Neuronal stem cell (in vitro differentiated cells): ENCODE results near the gene CCDC141.

Experiments used
- DNase-seq: peaks from one replicate; pipeline ENCODE4 v3.0.0-alpha.2; 2013; ENCODE audit warnings: low spot score
- H2AFZ ChIP-seq: one replicate; pipeline ENCODE4 v1.6.1; 2013; ENCODE audit warnings: mild to moderate bottlenecking, low read length, inconsistent platforms
- H2AK5ac ChIP-seq: 2 replicates; pipeline ENCODE4 v1.6.1; 2013; ENCODE audit warnings: low read depth, mild to moderate bottlenecking, inconsistent platforms, low read length, moderate library complexity, mixed read lengths
- H2BK120ac ChIP-seq: 2 replicates; pipeline ENCODE4 v1.6.1; 2013; ENCODE audit warnings: low read depth, mild to moderate bottlenecking, inconsistent platforms, low read length, moderate library complexity, mixed read lengths
- H2BK12ac ChIP-seq: one replicate; pipeline ENCODE4 v1.6.1; 2013; ENCODE audit warnings: low read length, inconsistent platforms
- H2BK15ac ChIP-seq: 2 replicates; pipeline ENCODE4 v1.6.1; 2013; ENCODE audit warnings: mild to moderate bottlenecking, low read length, inconsistent platforms, mixed read lengths
- H2BK5ac ChIP-seq: one replicate; pipeline ENCODE4 v1.6.1; 2013; ENCODE audit warnings: inconsistent platforms, mild to moderate bottlenecking, low read length, moderate library complexity
- H3K14ac ChIP-seq: one replicate; pipeline ENCODE4 v1.6.1; 2013; ENCODE audit warnings: low read length, inconsistent platforms
- H3K18ac ChIP-seq: 2 replicates; pipeline ENCODE4 v1.6.1; 2013; ENCODE audit warnings: low read length, inconsistent platforms
- H3K23ac ChIP-seq: 2 replicates; pipeline ENCODE4 v1.6.1; 2013; ENCODE audit warnings: low read depth, mild to moderate bottlenecking, mixed read lengths, low read length, inconsistent platforms; ENCODE audit not compliant: poor library complexity
- H3K27ac ChIP-seq: replicated peaks from 3 replicates; pipeline ENCODE4 v1.5.1; 2013; ENCODE audit warnings: low read length, inconsistent platforms
- H3K27me3 ChIP-seq, 3 experiments: 2 replicates each; pipeline ENCODE4 v1.6.1; 2013; ENCODE audit warnings: low read length in 3 of 3, mild to moderate bottlenecking in 2 of 3, inconsistent platforms in 1 of 3, low read depth in 1 of 3, mixed read lengths in 1 of 3, moderate library complexity in 1 of 3; ENCODE audit not compliant: control insufficient read depth in 3 of 3, insufficient read depth in 3 of 3
- H3K36me3 ChIP-seq, 2 donors: replicated peaks in 1 of 2; 2 replicates each; pipeline ENCODE4 v1.6.1; 2013; ENCODE audit warnings: low read length in 2 of 2; ENCODE audit not compliant: control insufficient read depth in 2 of 2, insufficient read depth in 2 of 2
- H3K4ac ChIP-seq: 2 replicates; pipeline ENCODE4 v1.6.1; 2013; ENCODE audit warnings: inconsistent platforms, mild to moderate bottlenecking, low read length, moderate library complexity
- H3K4me1 ChIP-seq, 2 donors: 1 replicate in 1 of 2; 2 replicates in 1 of 2; pipeline ENCODE4 v1.6.1; 2013; ENCODE audit warnings: low read length in 2 of 2, low read depth in 1 of 2; ENCODE audit not compliant: control insufficient read depth in 2 of 2, insufficient read depth in 1 of 2
- H3K4me2 ChIP-seq: one replicate; pipeline ENCODE4 v1.6.1; 2013; ENCODE audit warnings: mild to moderate bottlenecking, low read length, inconsistent platforms; ENCODE audit not compliant: insufficient read depth, poor library complexity, severe bottlenecking
- H3K4me3 ChIP-seq, 2 donors: 2 replicates each; pipeline ENCODE4 v1.5.1; 2013; ENCODE audit warnings: low read length in 2 of 2, mild to moderate bottlenecking in 2 of 2, inconsistent platforms in 1 of 2, moderate library complexity in 1 of 2
- H3K79me1 ChIP-seq: one replicate; pipeline ENCODE4 v1.6.1; 2013; ENCODE audit warnings: low read depth, mild to moderate bottlenecking, inconsistent platforms, low read length, moderate library complexity
- H3K9ac ChIP-seq: one replicate; pipeline ENCODE4 v1.6.1; 2013; ENCODE audit warnings: mild to moderate bottlenecking, low read depth, low read length, inconsistent platforms; ENCODE audit not compliant: poor library complexity
- H3K9me3 ChIP-seq, 2 donors: replicated peaks in 1 of 2; 2 replicates each; pipeline versions ENCODE3 to v1.6.1; 2013; ENCODE audit warnings: low read length in 2 of 2, mild to moderate bottlenecking in 2 of 2, inconsistent platforms in 1 of 2, low read depth in 1 of 2, mixed read lengths in 1 of 2, moderate library complexity in 1 of 2; ENCODE audit not compliant: control insufficient read depth in 2 of 2, insufficient read depth in 1 of 2
- H4K8ac ChIP-seq: one replicate; pipeline ENCODE4 v1.6.1; 2013; ENCODE audit warnings: low read depth, mild to moderate bottlenecking, inconsistent platforms, low read length, moderate library complexity
- H4K91ac ChIP-seq: one replicate; pipeline ENCODE4 v1.6.1; 2013; ENCODE audit warnings: low read length, low read depth, mild to moderate bottlenecking, inconsistent platforms; ENCODE audit not compliant: poor library complexity
- WGBS, 2 donors: extraction: QIAGEN DNeasy Blood & Tissue Kit; methylation state at CpG; one replicate each; pipeline ENCODE4 v1.1.7; 2013; ENCODE audit warnings: missing lambda C conversion rate in 2 of 2, mixed read lengths in 1 of 2; ENCODE audit not compliant: insufficient read length in 2 of 2, insufficient replicate concordance in 1 of 2; ENCODE audit errors: extremely low coverage in 2 of 2; 5-methylcytosine and 5-hydroxymethylcytosine counted together

Gene CCDC141

GRCh38 chr2:178882666-178883440, 167.1 kb downstream of the CCDC141 start:
- H3K9me3 ChIP-seq = no peaks in the 10 kb centered on the region
- H3K18ac ChIP-seq = no peak overlapping the region
- H2BK5ac ChIP-seq = no peak overlapping the region
- no peak overlapping the region for H2BK15ac ChIP-seq
- H3K79me1 ChIP-seq = no peaks in the 10 kb centered on the region
- H2AK5ac ChIP-seq = no peak overlapping the region
- no peak overlapping the region for H2BK12ac ChIP-seq
- H4K91ac ChIP-seq = no peak overlapping the region
- H3K4me3 ChIP-seq = no peak overlapping the region
- H3K36me3 ChIP-seq = no peaks in the 10 kb centered on the region
- no peak overlapping the region for H2AFZ ChIP-seq
- no peaks in the 10 kb centered on the region for H3K27me3 ChIP-seq
- no peak overlapping the region for H2BK120ac ChIP-seq
- H3K9ac ChIP-seq = no peak overlapping the region
- H3K27ac ChIP-seq = no peak overlapping the region
- H3K23ac ChIP-seq = no peak overlapping the region
- H4K8ac ChIP-seq = no peak overlapping the region
- no CpG with 5 or more reads among the region's 6 CpGs for whole genome bisulfite sequencing, 2 donors
- H3K4ac ChIP-seq = no peak overlapping the region
- H3K4me2 ChIP-seq = no peak overlapping the region
- no peak for DNase-seq
- H3K4me1 ChIP-seq = no peaks in the 10 kb centered on the region
- H3K14ac ChIP-seq = no peak overlapping the region

GRCh38 chr2:178881075-178881474, 168.9 kb downstream of the CCDC141 start:
- Histone ChIP-seq H3K18ac (no peak overlapping the region), H2BK5ac (no peak overlapping the region), H3K36me3 (no peaks in the 10 kb centered on the region), H3K4me2 (no peak overlapping the region), H3K4me1 (no peaks in the 10 kb centered on the region), H2BK15ac (no peak overlapping the region), H3K27ac (no peak overlapping the region), H4K91ac (no peak overlapping the region), H3K9ac (no peak overlapping the region), H3K9me3 (no peaks in the 10 kb centered on the region), H3K4me3 (no peak overlapping the region), H2BK120ac (no peak overlapping the region), H3K14ac (no peak overlapping the region), H3K23ac (no peak overlapping the region), H2AFZ (no peak overlapping the region), H3K4ac (no peak overlapping the region), H3K27me3 (no peaks in the 10 kb centered on the region), H2AK5ac (no peak overlapping the region), H2BK12ac (no peak overlapping the region), H4K8ac (no peak overlapping the region), H3K79me1 (no peaks in the 10 kb centered on the region)
- DNase-seq = no peak
- no CpG with 5 or more reads among the region's 1 CpG for WGBS, 2 donors

- no peak for DNase-seq
- Histone ChIP-seq H2BK5ac (no peak overlapping the region), H3K14ac (no peak overlapping the region), H3K23ac (no peak overlapping the region), H2AK5ac (no peak overlapping the region), H3K4ac (no peak overlapping the region), H4K91ac (no peak overlapping the region), H3K27ac (no peak overlapping the region), H3K27me3 (no peaks in the 10 kb centered on the region), H2AFZ (no peak overlapping the region), H2BK15ac (no peak overlapping the region), H3K9me3 (no peaks in the 10 kb centered on the region), H3K4me1 (no peaks in the 10 kb centered on the region), H3K4me3 (no peak overlapping the region), H3K4me2 (no peak overlapping the region), H4K8ac (no peak overlapping the region), H3K18ac (no peak overlapping the region), H2BK12ac (no peak overlapping the region), H3K79me1 (no peaks in the 10 kb centered on the region), H3K36me3 (no peaks in the 10 kb centered on the region), H2BK120ac (no peak overlapping the region), H3K9ac (no peak overlapping the region)
- WGBS, 2 donors = no CpG with 5 or more reads among the region's 3 CpGs
Measured at GRCh38 chr2:178880257-178880656, 169.7 kb downstream of the CCDC141 start.

- Histone ChIP-seq H4K91ac (no peak overlapping the region), H3K36me3 (no peaks in the 10 kb centered on the region), H2AK5ac (no peak overlapping the region), H2BK15ac (no peak overlapping the region), H2BK120ac (no peak overlapping the region), H3K18ac (no peak overlapping the region), H3K27ac (no peak overlapping the region), H3K27me3 (no peaks in the 10 kb centered on the region), H3K4ac (no peak overlapping the region), H2BK5ac (no peak overlapping the region), H3K9me3 (no peaks in the 10 kb centered on the region), H2AFZ (no peak overlapping the region), H3K9ac (no peak overlapping the region), H3K79me1 (no peaks in the 10 kb centered on the region), H3K23ac (no peak overlapping the region), H3K4me2 (no peak overlapping the region), H2BK12ac (no peak overlapping the region), H4K8ac (no peak overlapping the region), H3K14ac (no peak overlapping the region), H3K4me3 (no peak overlapping the region), H3K4me1 (no peaks in the 10 kb centered on the region)
- WGBS, 2 donors = no CpG with 5 or more reads among the region's 2 CpGs
- no peak for DNase-seq
Measured at GRCh38 chr2:178877874-178878273, 172.1 kb downstream of the CCDC141 start.
